ENCODE results near the gene VPS35. TPM values are rescaled to one million over a fixed set of nuclear protein-coding genes. Genes with fewer than 3 reads are reported as not detected.

Gene VPS35
- total and polyA plus RNA-seq, 8 donors, result 6.6 to 49.9 (median 30.9) TPM

DNA sequence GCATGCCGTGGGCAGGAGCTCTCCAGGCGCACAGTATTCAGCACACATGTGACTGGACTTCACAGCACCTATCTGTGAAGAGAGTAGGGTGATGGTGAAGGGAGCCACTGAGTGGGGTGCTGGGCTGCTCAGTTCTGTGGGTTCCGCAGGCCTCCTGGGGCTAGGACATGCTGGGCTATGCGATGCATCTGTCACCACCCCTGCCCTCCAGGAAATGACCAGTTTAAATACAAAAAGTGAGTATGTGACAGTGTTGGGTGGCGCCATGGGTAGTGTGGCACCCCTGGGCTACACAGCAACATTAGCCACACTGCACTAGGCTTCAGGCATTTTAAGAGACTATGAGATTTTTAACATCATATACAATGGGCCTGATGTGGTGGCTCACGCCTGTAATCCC, 30.6 kb upstream of the VPS35 start:
- 91 to 94% methylated on average over 6 of the region's 6 CpGs for WGBS, 2 donors
- no peak for DNase-seq

DNA sequence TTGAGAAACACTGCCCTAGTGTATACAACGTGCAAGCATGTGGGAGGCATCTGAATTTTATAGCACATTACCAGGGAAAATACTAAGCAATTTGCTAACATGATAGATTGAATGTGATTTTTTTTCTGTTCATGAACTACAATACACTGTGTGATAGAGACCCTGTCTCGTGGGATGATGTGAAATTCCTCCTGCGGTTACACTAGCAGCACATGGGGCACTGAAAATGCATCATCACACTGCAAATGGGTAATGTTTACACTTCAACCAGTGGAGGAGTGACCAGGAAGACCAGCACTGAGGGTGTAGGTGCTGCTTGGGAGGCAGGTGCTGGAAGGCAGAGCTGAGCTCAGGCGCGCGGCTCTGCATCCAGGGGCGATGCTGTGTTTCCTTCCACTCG, 29.2 kb upstream of the VPS35 start:
- ATAC-seq, result no peak
- 81 to 84% methylated on average over 8 of the region's 8 CpGs for WGBS, 2 donors
- intact Hi-C loops (cut with DNase I), result no loop called here

More for the DNA sequence above, 30.6 kb upstream of the VPS35 start:
- H3K4me3 ChIP-seq, result no peak overlapping the region
- no peak for ATAC-seq
- no peak for FAIRE-seq
- no peaks in the 10 kb centered on the region for H3K9me3 ChIP-seq
- intact Hi-C loops (cut with DNase I), result no loop called here
- no peaks in the 10 kb centered on the region for H3K27me3 ChIP-seq
- H3K4me1 ChIP-seq, result no peaks in the 10 kb centered on the region
- H3K27ac ChIP-seq, result no peak overlapping the region
- no peaks in the 10 kb centered on the region for H3K36me3 ChIP-seq
- TF ChIP-seq, protein P1, sequence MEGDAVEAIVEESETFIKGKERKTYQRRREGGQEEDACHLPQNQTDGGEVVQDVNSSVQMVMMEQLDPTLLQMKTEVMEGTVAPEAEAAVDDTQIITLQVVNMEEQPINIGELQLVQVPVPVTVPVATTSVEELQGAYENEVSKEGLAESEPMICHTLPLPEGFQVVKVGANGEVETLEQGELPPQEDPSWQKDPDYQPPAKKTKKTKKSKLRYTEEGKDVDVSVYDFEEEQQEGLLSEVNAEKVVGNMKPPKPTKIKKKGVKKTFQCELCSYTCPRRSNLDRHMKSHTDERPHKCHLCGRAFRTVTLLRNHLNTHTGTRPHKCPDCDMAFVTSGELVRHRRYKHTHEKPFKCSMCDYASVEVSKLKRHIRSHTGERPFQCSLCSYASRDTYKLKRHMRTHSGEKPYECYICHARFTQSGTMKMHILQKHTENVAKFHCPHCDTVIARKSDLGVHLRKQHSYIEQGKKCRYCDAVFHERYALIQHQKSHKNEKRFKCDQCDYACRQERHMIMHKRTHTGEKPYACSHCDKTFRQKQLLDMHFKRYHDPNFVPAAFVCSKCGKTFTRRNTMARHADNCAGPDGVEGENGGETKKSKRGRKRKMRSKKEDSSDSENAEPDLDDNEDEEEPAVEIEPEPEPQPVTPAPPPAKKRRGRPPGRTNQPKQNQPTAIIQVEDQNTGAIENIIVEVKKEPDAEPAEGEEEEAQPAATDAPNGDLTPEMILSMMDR (IDR thresholded peaks at IDR 0.05), result no peak

DNA sequence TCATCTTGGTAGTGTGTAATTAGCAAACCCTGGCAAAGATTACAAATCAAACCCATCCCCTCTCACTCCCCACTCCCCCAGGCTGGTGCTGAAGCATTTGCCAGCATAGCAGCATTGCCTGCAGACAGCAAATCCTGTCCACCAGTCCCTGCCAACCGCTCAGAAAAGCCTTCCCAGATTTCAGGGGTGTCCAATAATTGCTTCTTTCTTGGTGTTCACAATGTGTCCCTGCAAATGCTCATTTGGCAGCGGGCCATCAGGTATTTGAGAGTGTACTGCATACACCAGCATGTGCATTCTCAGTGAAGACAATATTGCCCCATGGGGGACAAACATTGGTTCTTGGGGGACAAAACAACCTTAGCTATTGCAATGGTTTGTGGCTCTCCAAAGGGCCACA, 28.7 kb upstream of the VPS35 start:
- Histone ChIP-seq H3K36me3 (no peaks in the 10 kb centered on the region), H3K4me3 (no peak overlapping the region), H3K27me3 (no peaks in the 10 kb centered on the region), H3K9me3 (no peaks in the 10 kb centered on the region), H3K27ac (no peak overlapping the region), H3K4me1 (no peaks in the 10 kb centered on the region)
- 58 to 68% methylated on average over 2 of the region's 2 CpGs for WGBS, 2 donors
- ATAC-seq, result no peak
- intact Hi-C loops (cut with DNase I), result no loop called here
- no peak for FAIRE-seq
- TF ChIP-seq, protein P1 (IDR thresholded peaks at IDR 0.05), result no peak
- no peak for DNase-seq

More for the DNA sequence above, 29.2 kb upstream of the VPS35 start:
- Histone ChIP-seq H3K9me3 (no peaks in the 10 kb centered on the region), H3K4me3 (no peak overlapping the region), H3K27ac (no peak overlapping the region), H3K27me3 (no peaks in the 10 kb centered on the region), H3K36me3 (no peaks in the 10 kb centered on the region), H3K4me1 (no peaks in the 10 kb centered on the region)
- no peak for FAIRE-seq
- TF ChIP-seq, protein P1 (IDR thresholded peaks at IDR 0.05), result no peak
- DNase-seq, result no peak

DNA sequence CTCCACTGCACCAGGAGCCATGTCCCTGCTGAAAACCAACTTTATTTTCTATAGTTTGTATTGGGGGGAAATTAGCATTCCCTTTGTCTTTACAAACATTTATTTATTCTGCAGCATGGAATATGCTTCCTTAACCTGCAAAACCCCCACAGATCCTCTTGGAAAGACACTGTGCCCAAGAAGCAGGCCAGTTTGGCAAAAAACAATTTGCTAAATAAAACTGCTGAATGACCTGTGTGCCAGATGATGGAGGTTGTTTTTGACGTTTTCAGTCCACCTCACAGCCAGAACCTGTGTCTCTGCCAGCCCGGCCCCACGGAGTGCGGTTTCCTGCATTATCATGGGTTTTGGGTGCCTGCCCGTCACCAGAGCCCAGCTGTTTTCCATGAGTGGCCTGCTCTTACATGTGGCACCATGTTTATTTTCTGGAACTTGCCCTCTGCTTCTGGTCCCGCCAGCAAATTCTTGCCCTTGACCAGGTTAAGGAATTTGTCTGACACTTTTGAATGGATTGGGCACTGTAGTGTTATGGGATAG, 26.9 kb upstream of the VPS35 start:
- no peak overlapping the region for H3K4me3 ChIP-seq
- no peak overlapping the region for H3K27ac ChIP-seq
- no peaks in the 10 kb centered on the region for H3K4me1 ChIP-seq
- FAIRE-seq, result no peak
- no peaks in the 10 kb centered on the region for H3K9me3 ChIP-seq
- TF ChIP-seq, protein P1 (IDR thresholded peaks at IDR 0.05), result no peak
- no peaks in the 10 kb centered on the region for H3K36me3 ChIP-seq
- 69 to 79% methylated on average over 6 of the region's 6 CpGs for WGBS, 2 donors
- intact Hi-C loops (cut with DNase I), result no loop called here
- DNase-seq, result no peak
- ATAC-seq, result no peak
- no peaks in the 10 kb centered on the region for H3K27me3 ChIP-seq

DNA sequence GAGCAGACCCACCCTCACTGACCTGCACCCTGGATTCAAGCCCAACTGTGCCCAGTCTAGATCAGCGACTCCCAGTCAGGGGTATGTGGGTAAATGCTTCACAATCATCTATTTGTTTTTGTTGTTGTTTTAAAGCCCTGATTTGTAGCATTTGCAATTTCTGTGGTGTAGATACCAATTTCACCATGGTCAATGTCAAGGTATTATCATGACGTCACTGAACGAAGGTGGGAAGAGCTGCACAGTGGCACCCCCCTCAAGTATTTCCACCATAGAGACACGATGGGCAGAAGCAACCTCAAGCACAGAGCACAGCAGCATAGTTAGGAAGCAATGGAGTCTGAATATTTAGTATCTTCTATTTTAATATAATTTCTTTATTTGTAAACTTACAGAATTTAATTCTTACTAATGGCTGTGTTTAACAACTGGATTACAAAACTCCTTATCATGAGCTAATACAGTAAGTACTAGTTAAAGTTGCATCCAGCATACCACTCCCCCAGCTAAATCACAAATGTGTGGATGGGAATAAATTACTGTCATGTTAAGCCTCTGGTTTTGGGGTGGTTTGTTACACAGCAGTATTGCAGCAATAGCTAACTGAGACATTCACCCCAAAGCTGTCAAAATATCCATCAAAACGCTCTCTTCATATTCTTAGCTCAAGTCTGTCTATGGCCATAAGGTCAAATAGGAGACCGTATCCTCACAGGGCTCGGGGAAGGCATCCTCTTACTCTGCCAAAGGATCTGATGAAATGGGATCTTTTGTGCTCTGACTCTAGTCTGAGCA, 26.0 kb upstream of the VPS35 start:
- no peak for ATAC-seq
- Histone ChIP-seq H3K9me3 (no peaks in the 10 kb centered on the region), H3K27me3 (no peaks in the 10 kb centered on the region), H3K4me1 (no peaks in the 10 kb centered on the region), H3K4me3 (no peak overlapping the region), H3K36me3 (no peaks in the 10 kb centered on the region), H3K27ac (no peak overlapping the region)
- 74 to 88% methylated on average over 7 of the region's 7 CpGs for WGBS, 2 donors
- FAIRE-seq, result no peak
- intact Hi-C loops (cut with DNase I), result no loop called here
- TF ChIP-seq, protein P1 (IDR thresholded peaks at IDR 0.05), result no peak
- no peak for DNase-seq
